Neural cell (in vitro differentiated cells): ENCODE data around the gene TRAF3. TPM values are rescaled to one million over a fixed set of nuclear protein-coding genes. Genes with fewer than 3 reads are reported as not detected.

Source experiments
- H2AFZ ChIP-seq: fragments of 200-600, 300-800 bp; sonication (generic), shearing (Covaris generic); 2 replicates; pipeline ENCODE4 v1.6.0; 2014; ENCODE audit warnings: low read depth, mild to moderate bottlenecking, antibody characterized with exemption, low read length, moderate library complexity
- H3F3A ChIP-seq: fragments of 200-600 bp; shearing (Covaris generic); 2 replicates; pipeline ENCODE4 v1.6.1; 2016; ENCODE audit warnings: mild to moderate bottlenecking, moderate library complexity, mixed read lengths, antibody characterized with exemption, low read length; ENCODE audit not compliant: insufficient read depth, poor library complexity, severe bottlenecking
- H3K27ac ChIP-seq: fragments of 200-600, 300-800 bp; sonication (generic), shearing (Covaris generic); 2 replicates; pipeline ENCODE4 v1.5.1; 2014; ENCODE audit warnings: mild to moderate bottlenecking, low read length, moderate library complexity
- H3K27me3 ChIP-seq: fragments of 300-800, 200-600 bp; sonication (generic), shearing (Covaris generic); 2 replicates; pipeline ENCODE4 v1.6.0; 2014; ENCODE audit warnings: mild to moderate bottlenecking, low read depth, low read length, moderate library complexity; ENCODE audit not compliant: insufficient read depth
- H3K36me3 ChIP-seq: fragments of 300-800, 200-600 bp; sonication (generic), shearing (Covaris generic); 2 replicates; pipeline ENCODE4 v1.5.1; 2014; ENCODE audit warnings: mild to moderate bottlenecking, antibody characterized with exemption, low read length, moderate library complexity; ENCODE audit not compliant: insufficient read depth
- H3K4me2 ChIP-seq: fragments of 300-800, 200-600 bp; sonication (generic), shearing (Covaris generic); 2 replicates; pipeline ENCODE4 v1.6.0; 2014; ENCODE audit warnings: mild to moderate bottlenecking, low read length
- H3K4me3 ChIP-seq: fragments of 300-800, 200-600 bp; sonication (generic), shearing (Covaris generic); 2 replicates; pipeline ENCODE4 v1.5.1; 2014; ENCODE audit warnings: mild to moderate bottlenecking, low read length, moderate library complexity
- H3K79me2 ChIP-seq: fragments of 200-600 bp; shearing (Covaris generic); replicated peaks from 2 replicates; pipeline ENCODE4 v1.6.0; 2014; ENCODE audit warnings: mild to moderate bottlenecking, low read length, moderate library complexity; ENCODE audit not compliant: insufficient read depth
- H3K9ac ChIP-seq: fragments of 300-800, 200-600 bp; sonication (generic), shearing (Covaris generic); 2 replicates; pipeline ENCODE4 v1.6.1; 2016; ENCODE audit warnings: mild to moderate bottlenecking, low read length, mixed read lengths
- H3K9me2 ChIP-seq: fragments of 200-600 bp; shearing (Covaris generic); 2 replicates; pipeline ENCODE4 v1.6.1; 2016; ENCODE audit warnings: mild to moderate bottlenecking, low read length, mixed read lengths; ENCODE audit not compliant: insufficient read depth
- H3K9me3 ChIP-seq: fragments of 200-600, 300-800 bp; sonication (generic), shearing (Covaris generic); 2 replicates; pipeline ENCODE4 v1.6.1; 2016; ENCODE audit warnings: mild to moderate bottlenecking, mixed run types, low read length, moderate library complexity, mixed read lengths
- H4K20me1 ChIP-seq: fragments of 200-600 bp; shearing (Covaris generic); 2 replicates; pipeline ENCODE4 v1.6.1; 2016; ENCODE audit warnings: mild to moderate bottlenecking, mixed run types; ENCODE audit not compliant: insufficient read depth
- EP300 ChIP-seq: fragments of 450-650 bp; conservative IDR thresholded peaks from 2 replicates; pipeline ENCODE4 v1.6.1; 2014; ENCODE audit warnings: antibody characterized with exemption, mild to moderate bottlenecking, moderate library complexity; ENCODE audit not compliant: poor library complexity, severe bottlenecking
- EZH2 ChIP-seq: fragments of 200-600, 300-800 bp; shearing (Covaris generic), sonication (generic); IDR thresholded peaks from 2 replicates; pipeline ENCODE4 v1.6.1; 2014; ENCODE audit warnings: antibody characterized with exemption, low read length, borderline replicate concordance, mild to moderate bottlenecking; ENCODE audit not compliant: insufficient read depth, poor library complexity, severe bottlenecking
- MXI1 ChIP-seq: fragments of 450-650 bp; conservative IDR thresholded peaks from 2 replicates; pipeline ENCODE4 v1.6.1; 2014; ENCODE audit warnings: antibody characterized with exemption, mild to moderate bottlenecking; ENCODE audit not compliant: poor library complexity, severe bottlenecking
- POLR2AphosphoS5 ChIP-seq: IDR thresholded peaks from 2 replicates; pipeline ENCODE4 v1.6.1; 2012
- RAD21 ChIP-seq: fragments of 450-650 bp; conservative IDR thresholded peaks from 2 replicates; pipeline ENCODE4 v1.6.1; 2014; ENCODE audit warnings: antibody characterized with exemption, mild to moderate bottlenecking, moderate library complexity
- SMC3 ChIP-seq: fragments of 450-650 bp; conservative IDR thresholded peaks from 2 replicates; pipeline ENCODE4 v1.6.1; 2014; ENCODE audit warnings: antibody characterized with exemption, mild to moderate bottlenecking, moderate library complexity; ENCODE audit not compliant: poor library complexity
- TAF1 ChIP-seq: IDR thresholded peaks from 2 replicates; pipeline ENCODE4 v1.6.1; 2012; ENCODE audit warnings: low read depth
- polyA plus RNA-seq: library from polyadenylated mRNA; depleted of rRNA; stranded (reverse); fragments of >200 nt; gene quantifications from 2 replicates; pipeline ENCODE4 v1.2.3, GENCODE V29; 2014
- TF ChIP-seq, protein P1 (sequence below): IDR thresholded peaks from 2 replicates; pipeline ENCODE4 v1.6.1; 2012; ENCODE audit warnings: borderline replicate concordance
- TF ChIP-seq, protein P2 (sequence below): fragments of 450-650 bp; IDR thresholded peaks from 2 replicates; pipeline ENCODE4 v1.5.1; 2014; ENCODE audit warnings: antibody characterized with exemption, mild to moderate bottlenecking, moderate library complexity; ENCODE audit not compliant: poor library complexity, severe bottlenecking

TRAF3 gene
- polyA plus RNA-seq, 1 donor from 2014 or later: 13.3 TPM

GRCh38 chr14:102849526-102850379 is 72.5 kb downstream of the TRAF3 start:
- no peak overlapping the region for H3K27ac ChIP-seq
- H3K4me2 ChIP-seq: no peak overlapping the region
- no peaks in the 10 kb centered on the region for H3K9me3 ChIP-seq
- H4K20me1 ChIP-seq: no peaks in the 10 kb centered on the region
- no peaks in the 10 kb centered on the region for H3K27me3 ChIP-seq
- H3F3A ChIP-seq: no peaks in the 10 kb centered on the region
- H3K9me2 ChIP-seq: no peaks in the 10 kb centered on the region
- no peak overlapping the region for H3K9ac ChIP-seq
- no peak overlapping the region for H2AFZ ChIP-seq
- H3K36me3 ChIP-seq: no peaks in the 10 kb centered on the region
- H3K79me2 ChIP-seq: no peaks in the 10 kb centered on the region
- TF ChIP-seq, protein P1, sequence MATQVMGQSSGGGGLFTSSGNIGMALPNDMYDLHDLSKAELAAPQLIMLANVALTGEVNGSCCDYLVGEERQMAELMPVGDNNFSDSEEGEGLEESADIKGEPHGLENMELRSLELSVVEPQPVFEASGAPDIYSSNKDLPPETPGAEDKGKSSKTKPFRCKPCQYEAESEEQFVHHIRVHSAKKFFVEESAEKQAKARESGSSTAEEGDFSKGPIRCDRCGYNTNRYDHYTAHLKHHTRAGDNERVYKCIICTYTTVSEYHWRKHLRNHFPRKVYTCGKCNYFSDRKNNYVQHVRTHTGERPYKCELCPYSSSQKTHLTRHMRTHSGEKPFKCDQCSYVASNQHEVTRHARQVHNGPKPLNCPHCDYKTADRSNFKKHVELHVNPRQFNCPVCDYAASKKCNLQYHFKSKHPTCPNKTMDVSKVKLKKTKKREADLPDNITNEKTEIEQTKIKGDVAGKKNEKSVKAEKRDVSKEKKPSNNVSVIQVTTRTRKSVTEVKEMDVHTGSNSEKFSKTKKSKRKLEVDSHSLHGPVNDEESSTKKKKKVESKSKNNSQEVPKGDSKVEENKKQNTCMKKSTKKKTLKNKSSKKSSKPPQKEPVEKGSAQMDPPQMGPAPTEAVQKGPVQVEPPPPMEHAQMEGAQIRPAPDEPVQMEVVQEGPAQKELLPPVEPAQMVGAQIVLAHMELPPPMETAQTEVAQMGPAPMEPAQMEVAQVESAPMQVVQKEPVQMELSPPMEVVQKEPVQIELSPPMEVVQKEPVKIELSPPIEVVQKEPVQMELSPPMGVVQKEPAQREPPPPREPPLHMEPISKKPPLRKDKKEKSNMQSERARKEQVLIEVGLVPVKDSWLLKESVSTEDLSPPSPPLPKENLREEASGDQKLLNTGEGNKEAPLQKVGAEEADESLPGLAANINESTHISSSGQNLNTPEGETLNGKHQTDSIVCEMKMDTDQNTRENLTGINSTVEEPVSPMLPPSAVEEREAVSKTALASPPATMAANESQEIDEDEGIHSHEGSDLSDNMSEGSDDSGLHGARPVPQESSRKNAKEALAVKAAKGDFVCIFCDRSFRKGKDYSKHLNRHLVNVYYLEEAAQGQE: no peak
- TF ChIP-seq MXI1 (no peak), EZH2 (no peak), EP300 (no peak), TAF1 (no peak), SMC3 (no peak), POLR2AphosphoS5 (no peak)
- TF ChIP-seq, protein P2, sequence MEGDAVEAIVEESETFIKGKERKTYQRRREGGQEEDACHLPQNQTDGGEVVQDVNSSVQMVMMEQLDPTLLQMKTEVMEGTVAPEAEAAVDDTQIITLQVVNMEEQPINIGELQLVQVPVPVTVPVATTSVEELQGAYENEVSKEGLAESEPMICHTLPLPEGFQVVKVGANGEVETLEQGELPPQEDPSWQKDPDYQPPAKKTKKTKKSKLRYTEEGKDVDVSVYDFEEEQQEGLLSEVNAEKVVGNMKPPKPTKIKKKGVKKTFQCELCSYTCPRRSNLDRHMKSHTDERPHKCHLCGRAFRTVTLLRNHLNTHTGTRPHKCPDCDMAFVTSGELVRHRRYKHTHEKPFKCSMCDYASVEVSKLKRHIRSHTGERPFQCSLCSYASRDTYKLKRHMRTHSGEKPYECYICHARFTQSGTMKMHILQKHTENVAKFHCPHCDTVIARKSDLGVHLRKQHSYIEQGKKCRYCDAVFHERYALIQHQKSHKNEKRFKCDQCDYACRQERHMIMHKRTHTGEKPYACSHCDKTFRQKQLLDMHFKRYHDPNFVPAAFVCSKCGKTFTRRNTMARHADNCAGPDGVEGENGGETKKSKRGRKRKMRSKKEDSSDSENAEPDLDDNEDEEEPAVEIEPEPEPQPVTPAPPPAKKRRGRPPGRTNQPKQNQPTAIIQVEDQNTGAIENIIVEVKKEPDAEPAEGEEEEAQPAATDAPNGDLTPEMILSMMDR: no peak
- no peak overlapping the region for H3K4me3 ChIP-seq

GRCh38 chr14:102853648-102854047 is 76.4 kb downstream of the TRAF3 start:
- Histone ChIP-seq H3K4me3 (no peak overlapping the region), H3K9me3 (no peaks in the 10 kb centered on the region), H3K9me2 (no peaks in the 10 kb centered on the region), H3K27me3 (no peaks in the 10 kb centered on the region), H3K9ac (no peak overlapping the region), H3F3A (no peaks in the 10 kb centered on the region), H4K20me1 (no peaks in the 10 kb centered on the region), H3K79me2 (no peaks in the 10 kb centered on the region), H3K36me3 (no peaks in the 10 kb centered on the region), H3K27ac (no peak overlapping the region), H2AFZ (no peak overlapping the region), H3K4me2 (no peak overlapping the region)
- TF ChIP-seq, protein P2: no peak
- TF ChIP-seq, protein P1: no peak
- TF ChIP-seq EP300 (no peak), MXI1 (no peak), POLR2AphosphoS5 (no peak), RAD21 (no peak), EZH2 (no peak), SMC3 (no peak), TAF1 (no peak)
